ENCODE results near the gene CELF2.

The CELF2 gene

GRCh38 chr10:11206676-11207559 is 189.2 kb downstream of the CELF2 start:
- DNase-seq = no peak

- no peak for DNase-seq
These were observed 189.8 kb downstream of the CELF2 start for GRCh38 chr10:11207560-11207844.

DNA sequence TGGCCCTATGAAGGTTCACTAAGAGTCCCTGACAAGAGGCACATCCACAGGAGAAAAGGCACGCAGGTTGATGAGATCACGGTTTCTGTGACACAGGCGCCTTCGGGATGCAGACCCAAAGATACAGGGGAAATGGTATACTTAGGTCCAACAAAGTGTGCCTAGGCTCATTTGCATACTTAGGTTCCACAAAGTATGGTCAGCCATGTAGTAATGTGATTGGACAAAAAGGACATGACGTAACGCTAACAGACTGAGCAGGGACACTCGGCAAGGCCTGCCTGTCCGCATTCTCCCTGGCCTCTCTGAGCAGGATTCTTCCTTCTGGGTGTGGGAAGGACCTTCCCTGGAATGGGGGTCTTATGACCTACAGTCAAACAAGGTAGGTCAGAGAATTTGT is 190.6 kb downstream of the CELF2 start:
- no peak for DNase-seq

DNA sequence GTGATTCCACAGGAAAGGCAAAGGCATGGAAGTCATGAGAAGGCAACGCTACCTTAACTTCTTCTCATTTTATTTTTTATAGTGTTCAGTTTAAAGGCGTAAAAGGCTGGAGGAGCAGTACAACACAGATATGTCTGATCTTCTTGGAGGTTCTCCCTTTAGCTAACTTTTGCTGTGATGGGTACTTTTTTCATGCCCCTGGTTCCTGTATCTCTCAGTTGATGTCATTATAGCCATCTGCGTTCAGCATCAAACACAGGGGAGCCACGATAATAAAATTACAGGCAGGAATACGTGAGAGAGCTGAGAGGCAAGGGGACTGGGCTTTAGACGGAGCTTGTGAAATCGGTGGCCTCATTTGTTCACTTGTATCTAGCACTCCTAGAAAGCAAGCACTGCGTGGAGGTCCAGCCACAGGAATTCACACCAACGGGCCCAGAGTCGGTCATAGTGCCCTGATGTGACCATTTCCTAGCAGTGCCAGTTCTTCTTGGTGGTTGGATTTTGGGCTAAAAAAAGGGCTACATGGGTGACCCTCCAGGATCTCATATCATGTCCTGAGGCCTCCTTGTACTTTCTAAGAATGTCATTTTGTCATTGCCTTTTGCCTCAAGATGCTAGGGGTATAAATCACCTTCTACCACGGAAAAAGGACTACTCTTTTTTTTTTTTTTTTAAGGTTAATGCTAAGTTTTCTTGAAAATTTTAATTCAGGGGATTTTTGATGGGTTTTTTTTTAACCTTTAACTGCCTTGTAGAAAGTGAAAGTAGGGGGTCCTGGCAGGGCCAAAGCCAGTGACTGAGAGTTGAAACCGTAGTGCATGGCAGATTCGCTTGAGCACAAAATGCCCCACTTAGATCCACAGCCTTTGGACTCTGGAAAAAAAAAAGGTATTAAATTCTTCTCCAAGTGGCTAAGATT is 191.5 kb downstream of the CELF2 start:
- no peak for DNase-seq

- no peak for DNase-seq
These were observed 192.1 kb downstream of the CELF2 start for GRCh38 chr10:11209830-11210181.

GRCh38 chr10:11210211-11210922 is 192.7 kb downstream of the CELF2 start:
- no peak for DNase-seq

DNA sequence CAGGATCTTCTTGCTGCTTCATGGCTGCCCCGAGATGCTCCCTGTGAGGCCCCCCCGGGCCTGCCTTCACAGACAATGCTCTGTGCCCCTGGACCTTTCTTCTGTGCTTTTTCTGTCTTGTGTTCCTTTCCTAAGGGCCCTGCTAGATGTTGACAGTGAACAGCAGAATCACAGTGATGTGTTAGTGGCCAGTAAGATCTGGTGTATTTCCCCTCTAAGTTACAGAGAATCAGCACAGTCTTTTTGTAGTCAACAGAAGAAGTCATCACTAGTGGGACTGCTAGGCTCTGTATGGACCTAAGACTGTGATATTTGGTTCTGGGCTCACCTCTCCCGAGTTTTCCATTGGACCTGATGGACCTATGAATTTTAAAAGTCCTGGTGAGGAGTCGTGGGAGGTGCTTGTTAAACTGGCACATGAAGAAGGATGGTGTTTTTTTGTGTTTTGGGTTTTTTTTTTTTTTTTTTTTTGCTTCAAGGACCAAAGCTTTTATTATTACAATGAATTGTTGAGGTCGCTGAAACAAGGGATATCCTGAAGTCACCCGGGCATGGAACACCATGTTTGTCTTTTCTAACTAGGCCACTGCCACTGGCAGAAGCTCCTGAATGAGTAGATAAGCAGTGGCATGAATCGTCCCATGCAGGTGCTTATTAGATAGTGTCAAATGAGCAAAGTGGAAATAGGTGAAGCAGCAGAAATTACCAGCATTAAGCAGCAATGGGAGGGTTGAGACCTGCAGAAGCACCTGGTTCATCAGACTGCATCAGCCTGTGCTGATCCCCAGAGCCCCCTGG is 194.8 kb downstream of the CELF2 start:
- no peak for DNase-seq

GRCh38 chr10:11213137-11213536 is 195.5 kb downstream of the CELF2 start:
- DNase-seq = no peak

GRCh38 chr10:11214407-11214806 is 196.7 kb downstream of the CELF2 start:
- no peak for DNase-seq

- DNase-seq = no peak
These were observed 197.8 kb downstream of the CELF2 start for GRCh38 chr10:11215471-11215870.

DNA sequence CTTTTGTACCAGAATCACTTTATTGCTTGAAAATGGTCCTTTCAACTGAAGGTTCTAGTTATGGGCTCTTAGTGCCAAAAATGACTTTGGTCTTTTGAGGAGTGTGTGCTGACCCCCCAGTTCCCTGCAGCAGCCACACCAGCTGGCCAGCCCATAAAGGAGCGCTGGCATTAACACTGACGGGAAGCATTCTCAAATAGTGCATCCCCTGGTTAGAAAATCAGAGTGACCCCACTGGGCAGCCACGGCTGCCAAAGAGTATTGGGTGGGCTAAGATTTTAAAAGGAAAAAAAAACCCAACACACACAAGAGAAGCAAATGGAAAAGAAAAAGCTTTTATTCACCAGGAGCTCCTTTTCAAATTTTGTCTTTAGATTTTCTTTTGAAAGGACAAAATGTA is 199.8 kb downstream of the CELF2 start:
- no peak for DNase-seq

GRCh38 chr10:11218395-11218794 is 200.7 kb downstream of the CELF2 start:
- DNase-seq = no peak

DNA sequence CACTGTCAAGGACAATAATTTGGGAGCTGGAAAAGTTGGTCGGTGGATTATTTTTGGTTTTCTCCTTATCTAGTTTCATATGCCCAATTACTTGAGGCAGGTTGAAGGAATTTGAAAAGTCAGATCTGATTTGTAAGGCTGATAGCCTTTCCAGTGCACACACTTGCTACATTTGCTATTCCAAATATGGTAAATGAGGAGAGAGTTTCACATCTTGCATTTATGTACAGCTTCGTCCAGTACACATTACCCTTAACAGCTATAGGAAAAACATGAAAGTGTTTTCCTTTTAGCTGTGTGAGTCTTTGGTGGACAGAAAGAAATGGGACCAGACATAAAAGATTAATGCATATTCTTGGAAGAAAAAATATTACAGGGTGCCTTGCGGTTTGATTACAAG is 201.8 kb downstream of the CELF2 start:
- DNase-seq = no peak

DNA sequence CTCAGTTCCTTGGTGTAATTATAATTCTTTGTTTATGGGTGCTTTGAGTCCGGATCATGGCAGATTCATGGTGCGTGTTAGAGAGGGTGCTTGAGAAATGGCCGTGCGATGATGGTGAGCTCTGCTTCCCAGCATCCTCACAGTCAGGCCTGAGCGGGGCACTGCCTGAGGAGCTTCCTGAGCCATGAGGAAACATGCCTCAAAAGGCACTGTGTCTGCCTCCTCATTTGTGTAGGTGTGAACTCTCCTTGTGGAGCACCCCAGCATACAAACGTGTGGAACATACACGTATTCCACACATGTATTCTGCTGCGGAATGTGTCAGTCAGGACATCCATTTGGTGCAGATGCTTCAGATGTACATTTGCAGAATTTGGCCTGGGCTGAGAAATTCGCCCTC is 205.4 kb downstream of the CELF2 start:
- DNase-seq = no peak

DNA sequence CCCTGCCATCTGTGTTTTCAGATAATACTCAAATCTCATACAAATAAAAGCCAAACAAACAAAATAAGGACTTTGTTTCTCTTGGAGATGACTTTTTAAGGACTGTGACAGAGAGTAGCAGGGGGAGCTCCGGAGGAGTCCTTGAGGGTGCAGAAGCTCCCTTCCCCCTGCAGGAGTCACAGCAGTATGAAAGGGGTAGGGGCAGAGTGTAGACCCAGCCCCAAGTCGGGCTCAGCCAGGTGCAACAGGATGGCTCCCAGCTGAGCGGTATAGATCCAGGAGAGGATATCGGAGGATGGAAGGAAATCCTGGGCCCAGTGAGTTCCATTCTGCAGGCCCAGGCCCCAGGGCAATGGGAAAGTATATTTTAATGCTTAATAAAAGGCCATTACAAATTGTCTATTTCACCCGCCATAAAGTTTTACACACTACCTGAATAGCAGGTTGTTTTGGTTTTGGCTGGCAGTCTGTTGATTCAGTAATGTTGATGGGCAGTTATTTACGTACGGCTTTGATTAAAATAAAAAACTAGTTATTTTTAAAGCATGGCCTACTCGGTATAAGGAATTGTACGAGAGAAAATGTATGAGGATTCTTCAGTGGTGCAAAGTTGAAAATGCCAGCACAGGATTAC is 206.0 kb downstream of the CELF2 start:
- DNase-seq = no peak

DNA sequence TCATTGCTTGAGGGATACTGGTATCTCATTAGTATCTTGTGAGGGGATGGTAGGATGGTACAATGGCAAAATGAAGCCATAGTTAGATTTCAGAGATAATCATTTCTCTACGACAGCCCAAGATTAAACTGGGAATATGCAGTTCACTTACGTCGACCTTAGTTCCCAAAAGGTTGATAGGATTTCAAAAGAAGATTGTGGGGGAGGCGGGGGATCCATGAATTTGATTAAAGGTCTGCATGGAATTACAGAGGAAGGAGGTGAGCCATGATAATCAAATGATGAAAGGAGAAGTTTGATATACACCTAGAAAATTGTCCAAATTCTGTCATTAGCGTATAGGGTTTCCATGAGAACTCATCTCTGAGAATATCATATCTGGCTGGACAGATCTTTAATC is 206.6 kb downstream of the CELF2 start:
- DNase-seq = no peak

DNA sequence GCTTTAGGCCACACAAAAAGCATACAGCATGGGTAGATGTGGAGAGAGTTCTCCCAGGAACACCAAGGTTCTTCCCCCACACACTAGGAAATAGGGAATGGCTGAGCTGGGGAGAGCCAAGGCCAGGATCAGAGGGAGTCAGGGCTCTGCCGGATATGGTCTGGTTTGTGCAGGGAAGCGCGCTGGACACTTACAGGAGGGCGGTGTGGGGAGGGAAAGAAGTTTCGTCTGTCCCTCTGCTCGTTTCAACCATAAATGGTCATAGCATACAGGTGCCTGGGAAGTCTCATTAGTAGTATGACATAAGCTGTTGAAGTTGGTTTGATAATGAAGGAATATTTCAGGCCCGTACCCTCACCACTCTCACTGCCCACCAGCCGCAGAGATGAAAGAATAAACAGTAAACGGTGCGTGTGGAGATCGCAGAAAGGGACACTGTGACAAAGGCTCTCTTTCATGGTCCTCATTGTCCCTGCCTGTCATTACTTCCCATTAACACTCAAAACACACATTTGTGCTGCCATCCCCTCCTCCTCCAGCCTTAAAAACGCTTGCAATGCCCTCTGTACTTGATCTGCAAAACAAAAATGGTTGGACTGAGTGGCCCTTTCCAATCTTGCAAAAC is 207.2 kb downstream of the CELF2 start:
- DNase-seq = no peak

DNA sequence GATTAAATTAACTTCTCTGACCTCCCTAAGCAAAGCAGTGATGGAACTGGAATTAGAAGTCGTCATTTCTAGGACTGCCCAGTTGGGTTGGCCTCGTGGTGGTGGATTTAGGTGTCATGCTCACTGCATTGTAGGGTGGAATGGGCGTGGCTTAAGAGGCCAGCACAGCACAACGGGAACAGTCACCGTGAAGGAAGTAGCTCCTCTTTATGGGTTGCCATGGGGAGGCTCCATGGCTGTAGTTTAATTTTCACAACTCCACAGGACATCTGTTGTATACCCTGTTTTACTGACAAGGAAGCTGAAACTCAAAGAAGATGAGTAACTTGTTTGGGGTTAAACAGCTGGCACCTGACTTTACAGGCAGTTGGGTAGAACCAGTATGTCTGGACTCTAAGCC is 208.3 kb downstream of the CELF2 start:
- peak; percentile 48 for DNase-seq

- DNase-seq = no peak
These were observed 209.4 kb downstream of the CELF2 start for GRCh38 chr10:11227103-11227502.

DNA sequence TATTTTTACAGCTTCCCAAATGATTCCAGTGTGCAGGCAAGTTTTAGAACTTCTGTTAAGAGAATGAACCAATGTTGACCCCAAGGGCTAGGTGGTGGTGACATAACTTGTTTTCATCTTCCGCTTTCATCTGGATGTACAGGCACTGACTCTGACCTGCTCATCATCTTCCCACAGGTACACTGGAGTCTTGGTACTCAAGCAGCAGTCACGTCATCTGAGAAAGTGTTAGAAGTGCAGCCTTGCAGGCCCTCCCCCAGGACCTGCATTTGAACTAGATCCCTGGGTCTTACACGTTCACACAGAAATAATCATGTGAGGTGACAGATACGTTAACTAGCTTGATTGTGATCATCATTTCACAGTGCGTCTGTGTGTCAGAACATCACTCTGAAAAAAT is 212.2 kb downstream of the CELF2 start:
- DNase-seq = no peak

DNA sequence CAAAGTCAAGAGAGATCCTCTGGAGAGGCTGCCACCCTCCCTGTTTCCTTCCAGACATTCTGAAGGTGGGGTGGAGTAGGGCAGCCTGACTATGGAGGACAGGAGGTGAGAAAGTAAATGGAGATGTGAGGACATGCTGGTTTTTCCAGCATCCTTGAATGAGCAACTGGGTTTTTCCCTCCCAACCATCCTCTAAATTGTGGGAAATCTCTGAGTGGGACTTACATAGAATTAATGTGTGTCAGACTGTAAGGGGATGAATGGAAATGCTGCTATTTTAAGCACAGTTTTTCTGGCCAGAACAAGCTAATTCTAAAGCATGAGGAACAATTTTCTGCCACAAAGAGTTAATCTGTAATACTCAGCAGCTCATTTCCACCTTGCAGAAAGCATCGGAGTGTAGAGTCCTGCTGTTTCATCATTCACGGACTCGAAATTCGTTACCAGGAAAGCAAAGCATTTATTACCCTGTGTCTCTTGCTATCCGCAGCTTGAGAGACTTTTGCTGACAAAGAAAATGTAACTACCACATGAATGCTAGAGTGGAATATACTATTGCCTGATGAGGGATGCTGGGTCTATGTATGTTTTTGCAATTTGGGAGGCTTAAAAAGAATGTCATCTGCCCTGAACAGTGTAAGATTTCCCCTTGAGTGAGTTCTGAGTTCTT is 213.0 kb downstream of the CELF2 start:
- no peak for DNase-seq

Measured in DMS153 (cell line).